Gastroesophageal sphincter (tissue), 3 donors: ENCODE results near the gene TNRC6A.

ENCODE experiments used
- POLR2A ChIP-seq, 2 donors: fragments of 450-650 bp; IDR thresholded peaks; one replicate each; pipeline ENCODE4 v1.6.1; 2017; ENCODE audit warnings: antibody characterized with exemption in 2 of 2, mild to moderate bottlenecking in 2 of 2, moderate library complexity in 1 of 2
- POLR2AphosphoS5 ChIP-seq: sonication (generic); formaldehyde crosslinking; IDR thresholded peaks from one replicate; pipeline ENCODE4 v1.6.1; 2017; ENCODE audit warnings: antibody characterized with exemption
- TF ChIP-seq, protein P1 (sequence below), 4 experiments: fragments of 200-600 bp in 2 of 4; fragments of 450-650 bp in 2 of 4; sonication (generic) in 1 of 4; IDR thresholded peaks; one replicate each; pipeline ENCODE4 v1.5.1; 2017 to 2019; ENCODE audit warnings: antibody characterized with exemption in 4 of 4, mild to moderate bottlenecking in 2 of 4, moderate library complexity in 2 of 4

DNA sequence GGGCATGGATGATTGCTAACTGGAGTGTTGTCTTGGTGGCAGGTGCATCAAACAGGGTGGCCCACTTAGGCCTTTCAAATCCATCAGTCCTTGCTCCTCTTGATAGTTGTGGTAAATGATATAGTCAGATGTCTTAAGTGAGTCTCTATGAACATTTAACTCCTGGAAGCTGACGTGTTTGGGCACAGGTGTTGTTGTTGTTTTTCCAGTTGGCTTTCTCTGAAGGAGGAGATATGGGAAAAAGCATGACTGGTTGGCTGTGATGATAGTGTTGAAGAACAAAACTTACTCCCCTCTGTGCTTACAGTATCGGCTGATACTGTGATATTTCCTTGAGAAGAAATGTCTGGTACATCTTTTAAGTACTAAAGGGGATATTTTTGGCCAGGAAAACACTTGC is 18.0 kb downstream of the TNRC6A start:
- TF ChIP-seq POLR2A (IDR thresholded peaks at IDR 0.05) (no peak), POLR2AphosphoS5 (no peak)
- TF ChIP-seq, protein P1, sequence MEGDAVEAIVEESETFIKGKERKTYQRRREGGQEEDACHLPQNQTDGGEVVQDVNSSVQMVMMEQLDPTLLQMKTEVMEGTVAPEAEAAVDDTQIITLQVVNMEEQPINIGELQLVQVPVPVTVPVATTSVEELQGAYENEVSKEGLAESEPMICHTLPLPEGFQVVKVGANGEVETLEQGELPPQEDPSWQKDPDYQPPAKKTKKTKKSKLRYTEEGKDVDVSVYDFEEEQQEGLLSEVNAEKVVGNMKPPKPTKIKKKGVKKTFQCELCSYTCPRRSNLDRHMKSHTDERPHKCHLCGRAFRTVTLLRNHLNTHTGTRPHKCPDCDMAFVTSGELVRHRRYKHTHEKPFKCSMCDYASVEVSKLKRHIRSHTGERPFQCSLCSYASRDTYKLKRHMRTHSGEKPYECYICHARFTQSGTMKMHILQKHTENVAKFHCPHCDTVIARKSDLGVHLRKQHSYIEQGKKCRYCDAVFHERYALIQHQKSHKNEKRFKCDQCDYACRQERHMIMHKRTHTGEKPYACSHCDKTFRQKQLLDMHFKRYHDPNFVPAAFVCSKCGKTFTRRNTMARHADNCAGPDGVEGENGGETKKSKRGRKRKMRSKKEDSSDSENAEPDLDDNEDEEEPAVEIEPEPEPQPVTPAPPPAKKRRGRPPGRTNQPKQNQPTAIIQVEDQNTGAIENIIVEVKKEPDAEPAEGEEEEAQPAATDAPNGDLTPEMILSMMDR (IDR thresholded peaks at IDR 0.05) = no peak
